Measurements from ENCODE around the gene SLC11A1. TPM values are rescaled to one million over a fixed set of nuclear protein-coding genes. Genes with fewer than 3 reads are reported as not detected.

SLC11A1 gene
- total and polyA plus RNA-seq, 5 experiments from 2014 or later = 0.27 to 1.2 (median 0.73) TPM

DNA sequence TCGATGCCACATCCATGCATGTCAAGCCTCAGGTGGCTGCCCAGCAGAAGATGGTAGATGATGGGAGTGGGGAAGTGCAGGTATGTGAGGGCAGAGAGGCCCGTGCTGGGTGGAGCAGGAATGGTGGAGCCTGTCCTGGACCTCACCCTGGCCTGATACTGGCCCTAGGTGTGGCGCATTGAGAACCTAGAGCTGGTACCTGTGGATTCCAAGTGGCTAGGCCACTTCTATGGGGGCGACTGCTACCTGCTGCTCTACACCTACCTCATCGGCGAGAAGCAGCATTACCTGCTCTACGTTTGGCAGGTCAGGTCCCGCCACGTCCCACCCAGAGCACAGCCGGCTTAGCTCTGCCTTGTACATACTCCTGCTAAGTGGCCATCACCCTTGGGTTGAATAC is 49.8 kb downstream of the SLC11A1 start:
- ATAC-seq (no peak), DNase-seq (no peak)
- H3K27ac Mint-ChIP-seq = no peak overlapping the region
- POLR2A ChIA-PET = no interaction called here
- no peaks in the 10 kb centered on the region for H3K36me3 Mint-ChIP-seq
- peaks cover 0 to 3% (median 0%) of the 10 kb centered on the region in 5 donors for H3K27me3 Mint-ChIP-seq
- H3K4me1 Mint-ChIP-seq = peaks cover 0 to 2% (median 0%) of the 10 kb centered on the region in 4 donors
- H3K4me3 Mint-ChIP-seq = no peak overlapping the region
- no peaks in the 10 kb centered on the region for H3K9me3 Mint-ChIP-seq

DNA sequence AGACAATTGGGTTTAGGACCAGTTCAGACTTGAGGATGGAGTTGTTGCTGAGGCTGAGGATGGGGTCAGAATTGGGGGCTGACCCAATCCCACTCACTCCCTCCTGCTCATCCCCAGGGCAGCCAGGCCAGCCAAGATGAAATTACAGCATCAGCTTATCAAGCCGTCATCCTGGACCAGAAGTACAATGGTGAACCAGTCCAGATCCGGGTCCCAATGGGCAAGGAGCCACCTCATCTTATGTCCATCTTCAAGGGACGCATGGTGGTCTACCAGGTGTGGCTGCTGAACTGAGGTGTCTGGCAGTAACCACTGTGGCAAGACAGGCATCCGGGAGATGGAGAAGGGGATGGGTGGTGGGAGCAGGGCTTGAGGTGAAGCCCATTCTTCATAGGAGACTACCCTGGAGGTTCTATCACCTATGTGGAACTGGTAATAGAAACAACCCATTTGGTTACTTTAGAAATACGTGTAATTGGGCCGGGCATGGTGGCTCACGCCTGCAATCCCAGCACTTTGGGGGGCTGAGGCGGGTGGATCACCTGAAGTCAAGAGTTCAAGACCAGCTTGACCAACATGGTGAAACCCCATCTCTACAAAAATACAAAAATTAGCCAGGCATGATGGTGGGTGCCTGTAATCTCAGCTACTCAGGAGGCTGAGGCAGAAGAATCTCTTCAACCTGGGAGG is 50.7 kb downstream of the SLC11A1 start:
- H3K36me3 Mint-ChIP-seq = no peaks in the 10 kb centered on the region
- no peak overlapping the region for H3K27ac Mint-ChIP-seq
- H3K4me3 Mint-ChIP-seq = no peak overlapping the region
- H3K27me3 Mint-ChIP-seq = peaks cover 0 to 3% (median 0%) of the 10 kb centered on the region in 5 donors
- POLR2A ChIA-PET = no interaction called here
- H3K4me1 Mint-ChIP-seq = peaks cover 0 to 2% (median 0%) of the 10 kb centered on the region in 4 donors
- DNase-seq = peak in 1 of 10 donors; percentile 34
- no peak for ATAC-seq
- no peaks in the 10 kb centered on the region for H3K9me3 Mint-ChIP-seq

- Mint-ChIP-seq H3K4me3 (no peak overlapping the region), H3K27ac (peak overlapping the region in 1 of 10 donors; percentile 35), H3K36me3 (no peaks in the 10 kb centered on the region), H3K9me3 (no peaks in the 10 kb centered on the region), H3K4me1 (peaks cover 0 to 6% (median under 1%) of the 10 kb centered on the region in 4 donors), H3K27me3 (peaks cover 0 to 3% (median 0%) of the 10 kb centered on the region in 5 donors)
- ATAC-seq (no peak), DNase-seq (peak in 1 of 10 donors; percentile 10)
- POLR2A ChIA-PET = no interaction called here
Measured at GRCh38 chr2:218434456-218434855, 52.4 kb downstream of the SLC11A1 start.

GRCh38 chr2:218435003-218435982 is 53.2 kb downstream of the SLC11A1 start:
- ATAC-seq (no peak), DNase-seq (peak in 1 of 10 donors; percentile 51)
- H3K27ac Mint-ChIP-seq = peak overlapping the region in 1 of 10 donors; percentile 58
- no peaks in the 10 kb centered on the region for H3K9me3 Mint-ChIP-seq
- H3K4me1 Mint-ChIP-seq = peaks cover 0 to 6% (median under 1%) of the 10 kb centered on the region in 4 donors
- H3K36me3 Mint-ChIP-seq = no peaks in the 10 kb centered on the region
- peaks cover 0 to 3% (median 0%) of the 10 kb centered on the region in 5 donors for H3K27me3 Mint-ChIP-seq
- POLR2A ChIA-PET = no interaction called here
- no peak overlapping the region for H3K4me3 Mint-ChIP-seq

GRCh38 chr2:218436992-218437391 is 54.9 kb downstream of the SLC11A1 start:
- Mint-ChIP-seq H3K27me3 (peaks cover 0 to 3% (median 0%) of the 10 kb centered on the region in 5 donors), H3K36me3 (no peaks in the 10 kb centered on the region), H3K9me3 (no peaks in the 10 kb centered on the region), H3K27ac (no peak overlapping the region), H3K4me3 (no peak overlapping the region), H3K4me1 (peaks cover 0 to 6% (median 2%) of the 10 kb centered on the region in 4 donors)
- peak in 1 of 10 donors; percentile 38 for DNase-seq
- ATAC-seq = no peak
- POLR2A ChIA-PET = no interaction called here

- no peak for ATAC-seq
- H3K27ac Mint-ChIP-seq = peak overlapping the region in 1 of 10 donors; percentile 72
- POLR2A ChIA-PET = no interaction called here
- no peaks in the 10 kb centered on the region for H3K36me3 Mint-ChIP-seq
- H3K27me3 Mint-ChIP-seq = no peaks in the 10 kb centered on the region
- DNase-seq = no peak
- H3K4me3 Mint-ChIP-seq = no peak overlapping the region
- H3K4me1 Mint-ChIP-seq = peaks cover 0 to 6% (median 2%) of the 10 kb centered on the region in 4 donors
- no peaks in the 10 kb centered on the region for H3K9me3 Mint-ChIP-seq
Measured at GRCh38 chr2:218437969-218438368, 55.9 kb downstream of the SLC11A1 start.

- H3K27me3 Mint-ChIP-seq = no peaks in the 10 kb centered on the region
- peak overlapping the region in 2 of 10 donors; percentile 69 to 72 for H3K27ac Mint-ChIP-seq
- POLR2A ChIA-PET = interaction anchor here (0.6 to 0.7 kb wide), 2 partner anchors 75 to 124 kb away, joined by 3 to 5 read pairs; no protein-coding TSS in a partner anchor
- no peak for ATAC-seq
- H3K36me3 Mint-ChIP-seq = no peaks in the 10 kb centered on the region
- H3K4me1 Mint-ChIP-seq = peaks cover 0 to 6% (median 2%) of the 10 kb centered on the region in 4 donors
- H3K4me3 Mint-ChIP-seq = no peak overlapping the region
- no peaks in the 10 kb centered on the region for H3K9me3 Mint-ChIP-seq
- no peak for DNase-seq
Measured at GRCh38 chr2:218438596-218438995, 56.5 kb downstream of the SLC11A1 start.

DNA sequence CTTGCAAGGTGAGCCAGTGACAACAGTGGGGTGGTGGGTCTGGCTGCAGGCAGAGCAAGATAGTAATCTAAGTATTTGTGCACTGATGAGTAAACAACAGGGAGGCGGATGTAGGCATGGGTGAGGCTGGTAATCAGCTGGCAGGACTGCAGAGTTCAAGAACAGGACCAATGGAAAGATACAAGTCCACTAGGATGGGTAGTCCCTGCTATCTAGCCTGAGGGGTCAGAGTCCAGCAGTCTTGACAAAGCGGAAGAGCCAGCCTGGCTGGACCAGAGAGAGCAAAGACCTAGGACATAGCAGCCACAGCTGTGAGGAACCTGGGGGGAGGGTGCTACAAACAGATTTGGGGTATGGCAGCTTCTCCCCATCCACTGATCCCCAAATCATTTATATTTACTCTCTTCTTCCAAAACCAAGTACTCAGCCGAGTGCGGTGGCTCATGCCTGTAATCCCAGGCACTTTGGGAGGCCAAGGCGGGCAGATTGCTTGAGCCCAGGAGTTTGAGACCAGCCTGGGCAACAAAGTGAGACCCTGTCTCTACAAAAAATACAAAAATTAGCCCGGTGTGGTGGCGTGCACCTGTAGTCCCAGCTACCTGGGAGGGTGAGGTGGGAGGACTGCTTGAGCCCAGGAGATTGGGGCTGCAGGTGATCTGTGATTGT is 62.8 kb downstream of the SLC11A1 start:
- DNase-seq (no peak), ATAC-seq (no peak)
- H3K4me1 Mint-ChIP-seq = peaks cover 0 to 5% (median 0%) of the 10 kb centered on the region in 4 donors
- POLR2A ChIA-PET = no interaction called here
- peaks cover 0 to 26% (median 15%) of the 10 kb centered on the region in 3 donors for H3K36me3 Mint-ChIP-seq
- no peaks in the 10 kb centered on the region for H3K27me3 Mint-ChIP-seq
- H3K9me3 Mint-ChIP-seq = no peaks in the 10 kb centered on the region
- peak overlapping the region in 1 of 10 donors; percentile 23 for H3K27ac Mint-ChIP-seq
- H3K4me3 Mint-ChIP-seq = no peak overlapping the region

GRCh38 chr2:218445602-218446001 is 63.5 kb downstream of the SLC11A1 start:
- Mint-ChIP-seq H3K27ac (no peak overlapping the region), H3K27me3 (no peaks in the 10 kb centered on the region), H3K4me1 (peaks cover 0 to 5% (median 0%) of the 10 kb centered on the region in 4 donors), H3K36me3 (peaks cover 0 to 34% (median 18%) of the 10 kb centered on the region in 3 donors), H3K9me3 (no peaks in the 10 kb centered on the region), H3K4me3 (no peak overlapping the region)
- POLR2A ChIA-PET = no interaction called here
- DNase-seq = no peak
- ATAC-seq = no peak

Small RNA genes lying within 50 kb of the gene (microRNA-seq; reads per million reads assigned to microRNA genes)
- gene MIR26B (ENCODE audit: borderline microRNAs expressed) (52,508 reads per million, percentile 97 among the genes with 10 or more reads in this experiment), gene MIR6810 (ENCODE audit: borderline microRNAs expressed) (not detected)

Other genes with a start within 250 kb of the SLC11A1 start
- not detected for gene CXCR1, start 215.3 kb upstream of the SLC11A1 start, total RNA-seq
- gene CXCR1, start 215.3 kb upstream of the SLC11A1 start, polyA plus RNA-seq = under 1 TPM in 1 of 3 donors, not detected in 2; 0.39 TPM
- 100 to 1,000 TPM; 425 to 448 TPM for gene ARPC2, start 165.1 kb upstream of the SLC11A1 start, total RNA-seq
- 100 to 1,000 TPM; 690 to 865 (median 728) TPM for gene ARPC2, start 165.1 kb upstream of the SLC11A1 start, polyA plus RNA-seq
- 1 to 10 TPM; 1.1 to 1.4 TPM for gene GPBAR1, start 121.3 kb upstream of the SLC11A1 start, total RNA-seq
- gene GPBAR1, start 121.3 kb upstream of the SLC11A1 start, polyA plus RNA-seq = under 1 TPM; 0.14 to 0.41 (median 0.28) TPM
- gene AAMP, start 112.1 kb upstream of the SLC11A1 start, total RNA-seq = 10 to 100 TPM; 57.0 to 61.6 TPM
- 10 to 100 TPM; 77.0 to 93.6 (median 89.7) TPM for gene AAMP, start 112.1 kb upstream of the SLC11A1 start, polyA plus RNA-seq
- gene PNKD, start 111.8 kb upstream of the SLC11A1 start, total RNA-seq = 10 to 100 TPM; 33.6 to 40.5 TPM
- gene PNKD, start 111.8 kb upstream of the SLC11A1 start, polyA plus RNA-seq = 100 to 1,000 TPM; 108 to 119 (median 109) TPM
- gene TMBIM1, start 89.8 kb upstream of the SLC11A1 start, total RNA-seq = 100 to 1,000 TPM in 1 of 2 experiments, 10 to 100 TPM in 1; 95.1 to 100 TPM
- 100 to 1,000 TPM in 1 of 3 donors, 10 to 100 TPM in 2; 75.8 to 114 (median 80.3) TPM for gene TMBIM1, start 89.8 kb upstream of the SLC11A1 start, polyA plus RNA-seq
- not detected for gene CATIP, start 25.4 kb upstream of the SLC11A1 start, total RNA-seq
- not detected for gene CATIP, start 25.4 kb upstream of the SLC11A1 start, polyA plus RNA-seq
- gene CTDSP1, start 17.6 kb downstream of the SLC11A1 start, total RNA-seq = 100 to 1,000 TPM; 143 to 144 TPM
- gene CTDSP1, start 17.6 kb downstream of the SLC11A1 start, polyA plus RNA-seq = 10 to 100 TPM; 19.3 to 22.7 (median 19.8) TPM
- not detected for gene VIL1, start 36.9 kb downstream of the SLC11A1 start, total RNA-seq
- gene VIL1, start 36.9 kb downstream of the SLC11A1 start, polyA plus RNA-seq = under 1 TPM in 2 of 3 donors, not detected in 1; 0.03 to 0.05 TPM
- 10 to 100 TPM; 19.9 to 25.2 TPM for gene USP37, start 186.1 kb downstream of the SLC11A1 start, total RNA-seq
- 10 to 100 TPM in 1 of 3 donors, 1 to 10 TPM in 2; 8.6 to 11.6 (median 9.0) TPM for gene USP37, start 186.1 kb downstream of the SLC11A1 start, polyA plus RNA-seq
- gene CNOT9, start 186.6 kb downstream of the SLC11A1 start, total RNA-seq = 10 to 100 TPM; 55.0 to 64.0 TPM
- 10 to 100 TPM; 17.5 to 19.9 (median 19.0) TPM for gene CNOT9, start 186.6 kb downstream of the SLC11A1 start, polyA plus RNA-seq
- gene PLCD4, start 225.6 kb downstream of the SLC11A1 start, total RNA-seq = 1 to 10 TPM in 1 of 2 experiments, under 1 TPM in 1; 0.58 to 1.3 TPM
- under 1 TPM; 0.13 to 0.25 (median 0.15) TPM for gene PLCD4, start 225.6 kb downstream of the SLC11A1 start, polyA plus RNA-seq